Fibroblast of lung (primary cell): ENCODE measurements around the gene ARVCF. TPM values are rescaled to one million over a fixed set of nuclear protein-coding genes. Genes with fewer than 3 reads are reported as not detected.
A peak's percentile ranks its signal among the peaks of the same experiment; 100 is the strongest.

Source experiments
- DNase-seq, 2 donors: peaks; one replicate each; pipeline versions ENCODE4 v3.0.0 to v3.0.0-alpha.2; 2010; ENCODE audit warnings: low read depth in 2 of 2
- H2AFZ ChIP-seq: 2 replicates; pipeline ENCODE4 v1.5.1; 2012; ENCODE audit warnings: low read length, control low read depth, inconsistent platforms
- H3K27ac ChIP-seq: 2 replicates; pipeline ENCODE4 v1.5.1; 2011; ENCODE audit warnings: low read length, control low read depth; ENCODE audit not compliant: insufficient read depth
- H3K27me3 ChIP-seq: 2 replicates; pipeline ENCODE4 v1.5.1; 2011; ENCODE audit warnings: mild to moderate bottlenecking, low read length; ENCODE audit not compliant: control insufficient read depth, insufficient read depth
- H3K36me3 ChIP-seq: 2 replicates; pipeline ENCODE4 v1.5.1; 2011; ENCODE audit warnings: low read length; ENCODE audit not compliant: control insufficient read depth, insufficient read depth
- H3K4me1 ChIP-seq: 2 replicates; pipeline ENCODE4 v1.5.1; 2011; ENCODE audit warnings: low read length; ENCODE audit not compliant: control insufficient read depth, insufficient read depth; ENCODE audit errors: extremely low read depth
- H3K4me2 ChIP-seq: 2 replicates; pipeline ENCODE4 v1.5.1; 2011; ENCODE audit warnings: low read length, control low read depth; ENCODE audit not compliant: insufficient read depth; ENCODE audit errors: extremely low read depth
- H3K4me3 ChIP-seq, 4 experiments: fragments of 200-600 bp in 1 of 4; sonication (generic) in 1 of 4; replicated peaks in 1 of 4; 2 replicates each; pipeline ENCODE4 v1.5.1; 2011 to 2016; ENCODE audit warnings: low read length in 4 of 4, low read depth in 3 of 4, mild to moderate bottlenecking in 3 of 4, control low read depth in 2 of 4, inconsistent platforms in 1 of 4, mixed read lengths in 1 of 4; ENCODE audit not compliant: insufficient read depth in 1 of 4; ENCODE audit errors: control extremely low read depth in 1 of 4
- H3K79me2 ChIP-seq: 2 replicates; pipeline ENCODE4 v1.5.1; 2012; ENCODE audit warnings: mild to moderate bottlenecking, low read length, inconsistent platforms; ENCODE audit not compliant: control insufficient read depth, insufficient read depth
- H3K9ac ChIP-seq: 2 replicates; pipeline ENCODE4 v1.5.1; 2011; ENCODE audit warnings: mild to moderate bottlenecking, low read length, control low read depth; ENCODE audit not compliant: insufficient read depth
- H3K9me3 ChIP-seq: 2 replicates; pipeline ENCODE4 v1.5.1; 2012; ENCODE audit warnings: low read depth, low read length; ENCODE audit not compliant: control insufficient read depth, insufficient read depth
- H4K20me1 ChIP-seq: 2 replicates; pipeline ENCODE4 v1.5.1; 2011; ENCODE audit warnings: low read length; ENCODE audit not compliant: control insufficient read depth, insufficient read depth; ENCODE audit errors: extremely low read depth
- CTCF ChIP-seq, 2 donors: IDR thresholded peaks in 1 of 2; conservative IDR thresholded peaks in 1 of 2; 1 replicate in 1 of 2; 2 replicates in 1 of 2; pipeline ENCODE4 v1.5.1; 2011 to 2012; ENCODE audit warnings: low read length in 2 of 2, control low read depth in 1 of 2, inconsistent platforms in 1 of 2, low read depth in 1 of 2, mild to moderate bottlenecking in 1 of 2
- EZH2 ChIP-seq: IDR thresholded peaks from 2 replicates; pipeline ENCODE4 v1.5.1; 2012; ENCODE audit warnings: low read length, control low read depth, mild to moderate bottlenecking; ENCODE audit errors: missing control alignments
- polyA plus RNA-seq, 2 donors: library from polyadenylated mRNA; depleted of rRNA in 1 of 2; stranded (reverse) in 1 of 2; unstranded in 1 of 2; fragments of >200 nt; gene quantifications; 2 replicates each; pipeline ENCODE4 v1.2.1, GENCODE V29; 2011 to 2012; ENCODE audit warnings: missing spikeins in 1 of 2
- total RNA-seq: library from RNA; depleted of rRNA; stranded (reverse); fragments of >200 nt; gene quantifications from 2 replicates; pipeline ENCODE4 v1.2.1, GENCODE V29; 2014

The ARVCF gene
- total and polyA plus RNA-seq, 2 donors (not counting 1 experiment from before 2014, with no cell fraction given) = 2.0 to 15.7 TPM

GRCh38 chr22:19984851-19985811, 31.5 kb downstream of the ARVCF start:
- Histone ChIP-seq H4K20me1 (no peaks in the 10 kb centered on the region), H3K4me1 (peaks cover 11% of the 10 kb centered on the region), H3K9me3 (no peaks in the 10 kb centered on the region), H2AFZ (no peak overlapping the region), H3K36me3 (peaks cover 3% of the 10 kb centered on the region), H3K4me3 (no peak overlapping the region), H3K4me2 (no peak overlapping the region), H3K27me3 (no peaks in the 10 kb centered on the region), H3K9ac (no peak overlapping the region), H3K79me2 (no peaks in the 10 kb centered on the region), H3K27ac (no peak overlapping the region)
- DNase-seq = no peak
- TF ChIP-seq CTCF (conservative IDR thresholded peaks at IDR 0.05 in 1 of 2, IDR thresholded peaks at IDR 0.05 in 1 of 2; ENCODE audit: low read depth in 1 of 2, low read length in 2 of 2) = no peak
- TF ChIP-seq EZH2 = no peak

GRCh38 chr22:19984201-19984753, 32.3 kb downstream of the ARVCF start:
- peak; percentile 47 to 79 for DNase-seq
- Histone ChIP-seq H3K36me3 (peaks cover 3% of the 10 kb centered on the region), H3K4me1 (peaks cover 11% of the 10 kb centered on the region), H3K4me2 (no peak overlapping the region), H3K79me2 (no peaks in the 10 kb centered on the region), H3K9ac (no peak overlapping the region), H4K20me1 (no peaks in the 10 kb centered on the region), H2AFZ (no peak overlapping the region), H3K4me3 (no peak overlapping the region), H3K27me3 (no peaks in the 10 kb centered on the region), H3K9me3 (no peaks in the 10 kb centered on the region), H3K27ac (no peak overlapping the region)
- TF ChIP-seq EZH2 = no peak
- TF ChIP-seq CTCF (conservative IDR thresholded peaks at IDR 0.05 in 1 of 2, IDR thresholded peaks at IDR 0.05 in 1 of 2; ENCODE audit: low read depth in 1 of 2, low read length in 2 of 2) = no peak

GRCh38 chr22:19983741-19984140, 32.9 kb downstream of the ARVCF start:
- no peaks in the 10 kb centered on the region for H3K9me3 ChIP-seq
- peaks cover 11% of the 10 kb centered on the region for H3K4me1 ChIP-seq
- H2AFZ ChIP-seq = no peak overlapping the region
- H3K4me2 ChIP-seq = no peak overlapping the region
- no peak overlapping the region for H3K9ac ChIP-seq
- peaks cover 3% of the 10 kb centered on the region for H3K36me3 ChIP-seq
- H4K20me1 ChIP-seq = no peaks in the 10 kb centered on the region
- no peaks in the 10 kb centered on the region for H3K79me2 ChIP-seq
- no peak for DNase-seq
- TF ChIP-seq EZH2 (no peak), CTCF (conservative IDR thresholded peaks at IDR 0.05 in 1 of 2, IDR thresholded peaks at IDR 0.05 in 1 of 2; ENCODE audit: low read depth in 1 of 2, low read length in 2 of 2) (no peak)
- H3K27me3 ChIP-seq = no peaks in the 10 kb centered on the region
- H3K4me3 ChIP-seq = no peak overlapping the region
- no peak overlapping the region for H3K27ac ChIP-seq
